Stimulated activated CD8-positive, alpha-beta memory T cell treated with anti-CD3 and anti-CD28 coated beads, Interleukin-7, amount 100 ng/mL, for 1 hour (primary cell): ENCODE measurements around the gene GIT1.
A peak's percentile ranks its signal among the peaks of the same experiment; 100 is the strongest.
"Not testable (repeated sequence)": the region's sequence is repeated elsewhere in the genome, so short reads cannot be mapped to it uniquely, and the experiment has no call there.

ENCODE experiments used
- DNase-seq, 2 donors: peaks; one replicate each; pipeline ENCODE4 v3.0.0-alpha.2; 2020; ENCODE audit warnings: low read depth in 2 of 2

The GIT1 gene

DNA sequence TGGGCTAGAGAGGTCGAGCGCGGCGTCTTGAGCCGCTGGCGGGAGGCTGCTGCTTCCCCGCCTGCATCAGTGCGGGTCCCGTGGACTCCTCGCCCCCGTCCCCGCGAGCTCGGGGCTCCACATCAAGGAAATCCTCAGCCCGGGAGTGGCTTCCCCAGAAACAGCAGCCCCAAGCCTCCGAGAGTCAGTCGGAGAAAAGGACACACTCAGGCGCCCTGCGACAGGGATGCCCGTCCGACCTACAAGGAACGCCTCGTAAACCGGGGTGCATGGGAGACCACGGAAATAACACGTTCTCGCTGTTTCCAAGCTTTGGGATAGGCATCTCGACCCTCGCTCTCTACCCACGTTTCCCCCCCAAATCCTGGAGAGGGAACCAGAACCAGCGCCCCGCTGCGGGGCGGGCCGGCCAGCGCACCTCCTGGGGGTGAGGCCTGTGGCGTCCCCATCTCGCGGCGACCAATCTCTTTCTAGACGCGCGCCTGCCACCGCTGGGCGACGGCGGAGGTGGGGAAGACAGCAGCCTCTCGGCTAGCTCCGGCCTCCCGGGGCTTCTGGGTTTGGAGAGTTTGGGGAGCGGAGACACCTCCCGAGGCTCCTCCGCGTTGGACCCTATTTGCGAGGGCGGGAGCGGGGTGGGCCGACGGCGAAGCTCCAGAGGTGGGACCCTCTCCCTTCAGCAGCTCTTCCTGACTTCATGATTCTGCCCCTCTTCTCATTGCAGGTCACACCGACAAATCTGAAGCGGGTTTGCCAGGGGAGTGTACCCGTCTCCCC is 21.7 kb downstream of the GIT1 start:
- peak; percentile 53 to 64 for DNase-seq

DNA sequence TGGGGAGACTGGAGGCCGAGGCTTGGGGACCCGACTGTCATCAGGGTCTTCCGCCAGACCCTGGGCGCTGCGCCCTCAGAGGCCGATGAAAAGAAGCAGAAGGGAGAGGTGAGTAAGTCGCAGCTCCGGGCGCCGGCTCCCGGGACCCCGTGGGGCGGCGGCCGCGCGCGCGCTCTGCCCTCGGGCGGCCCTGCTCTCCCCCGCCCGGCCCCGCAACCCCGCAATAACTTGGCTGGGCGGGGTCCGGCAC is 22.2 kb downstream of the GIT1 start:
- no peak for DNase-seq

DNA sequence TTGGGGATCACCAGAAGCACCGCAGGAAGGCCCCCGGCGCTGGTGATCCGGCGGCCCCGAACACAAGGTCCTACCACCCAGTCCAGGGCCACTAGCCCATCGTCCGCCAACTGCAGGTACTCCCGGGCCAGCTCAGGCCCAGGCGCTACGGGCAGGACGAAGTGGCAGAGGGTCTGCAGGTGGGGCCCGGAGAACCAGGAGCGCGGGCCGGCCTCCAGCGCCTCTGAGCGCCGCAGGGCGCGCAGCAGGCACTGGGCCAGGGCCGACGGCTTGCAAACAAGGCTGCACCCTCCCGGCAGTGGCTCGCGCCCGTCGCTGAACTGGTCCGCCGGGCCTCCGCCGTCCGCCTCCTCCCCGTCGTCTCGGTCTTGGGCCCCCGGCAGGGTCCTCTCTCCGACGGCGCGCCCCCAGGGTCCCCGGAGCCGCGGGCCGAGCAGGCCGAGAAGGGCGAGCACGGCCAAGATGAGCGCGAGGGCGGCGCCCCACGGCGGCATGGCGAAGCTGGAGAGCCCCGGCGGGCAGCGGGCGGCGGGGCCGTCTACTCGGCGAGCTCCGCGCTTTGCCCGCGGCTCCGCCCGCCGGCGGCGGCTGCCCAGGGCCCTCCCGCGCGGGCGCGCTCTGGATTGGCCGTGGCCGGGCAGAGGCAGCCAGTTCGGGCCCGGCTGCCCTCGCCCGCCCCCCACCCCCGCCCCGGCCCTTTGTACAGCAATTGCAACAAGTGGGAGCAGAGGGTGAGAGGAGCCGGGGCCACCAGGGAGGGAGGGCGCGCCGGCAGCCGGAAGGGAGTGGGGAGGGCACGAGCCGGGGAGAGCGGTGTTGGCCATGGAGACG is 22.8 kb downstream of the GIT1 start, which contains the start of gene ABHD15:
ABHD15 (minus strand) TSS at position 565 of the 831 bp plus-strand sequence; CDS start at position 494, 71 bp downstream.
- peak in 1 of 2 donors; percentile 17 for DNase-seq

DNA sequence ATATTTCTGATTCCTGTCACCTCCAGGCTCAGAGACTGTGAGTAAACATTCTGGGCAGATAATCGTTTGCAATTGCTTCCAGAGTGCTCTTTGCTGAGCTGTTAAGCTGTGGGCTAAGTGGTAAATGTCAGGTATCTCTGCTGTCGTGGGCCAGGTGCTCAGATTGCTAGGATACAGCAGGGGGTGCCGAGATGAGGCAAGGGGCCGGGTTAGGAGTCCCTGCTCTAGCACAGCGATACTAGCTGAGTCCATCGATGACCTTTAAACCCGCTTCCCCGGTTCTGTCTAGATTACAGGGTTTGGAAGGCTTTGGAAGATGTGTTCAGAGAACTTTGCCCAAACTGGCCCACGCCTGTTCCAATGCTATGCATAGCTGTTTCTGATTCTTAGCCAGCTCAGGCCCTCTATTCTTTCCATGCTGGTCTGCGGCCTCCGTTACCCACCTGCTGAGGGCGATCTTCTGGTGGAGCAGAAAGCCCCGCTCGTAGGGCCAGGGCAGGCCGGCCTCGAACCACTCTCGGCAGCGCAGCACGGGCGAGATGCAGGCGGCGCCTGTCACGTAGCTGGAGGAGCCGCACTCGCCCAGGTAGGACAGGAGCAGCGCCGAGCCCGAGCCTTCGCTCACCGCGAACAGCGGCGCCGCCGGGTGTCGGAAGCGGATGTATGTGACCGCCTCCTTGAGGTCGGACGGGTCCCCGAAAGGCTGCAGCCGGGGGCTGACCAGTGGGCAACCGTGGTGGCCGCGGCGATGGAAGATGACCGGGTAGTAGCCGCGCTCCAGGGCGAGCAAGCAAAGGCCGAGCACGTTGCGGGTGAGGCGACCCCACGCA is 23.6 kb downstream of the GIT1 start:
- DNase-seq = no peak

DNA sequence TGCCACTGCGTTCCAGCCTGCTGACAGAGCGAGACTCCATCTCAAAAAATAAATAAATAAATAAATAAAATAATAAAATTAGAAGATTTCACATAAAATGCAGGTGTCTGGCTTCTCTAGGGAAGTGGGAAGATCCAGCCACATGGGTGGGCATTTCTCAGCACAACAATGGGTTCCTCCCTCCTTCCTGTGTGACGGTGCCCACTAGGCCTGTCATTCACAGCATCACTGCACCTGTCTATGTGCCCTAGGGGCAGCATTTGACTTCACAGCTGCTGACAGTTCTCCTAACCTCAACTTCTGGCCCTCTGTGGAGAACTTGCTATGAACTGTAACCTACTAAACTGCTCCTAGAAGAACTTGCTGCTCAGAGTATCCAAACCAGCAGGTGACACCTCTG is 25.6 kb downstream of the GIT1 start:
- DNase-seq = no peak

DNA sequence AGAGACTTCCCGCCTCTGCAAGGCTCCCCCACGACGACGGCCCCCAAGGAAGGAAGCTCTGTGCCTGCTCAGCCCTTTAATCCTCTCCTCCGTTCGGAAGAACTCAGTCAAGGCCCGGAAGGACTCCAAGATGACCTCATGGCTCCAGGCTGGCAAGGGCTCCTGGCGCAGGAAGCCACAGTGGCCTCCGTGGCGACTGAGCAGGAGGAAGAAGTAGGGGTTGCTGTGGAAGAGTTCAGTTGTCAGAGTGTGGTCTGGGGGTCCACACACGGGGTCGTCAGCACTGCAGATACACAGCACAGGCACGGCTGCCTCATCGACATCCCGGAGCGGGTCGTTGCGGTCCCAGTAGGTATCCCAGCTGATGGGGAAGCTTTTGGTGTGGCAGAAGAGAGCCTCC is 26.8 kb downstream of the GIT1 start:
- DNase-seq = no peak

DNA sequence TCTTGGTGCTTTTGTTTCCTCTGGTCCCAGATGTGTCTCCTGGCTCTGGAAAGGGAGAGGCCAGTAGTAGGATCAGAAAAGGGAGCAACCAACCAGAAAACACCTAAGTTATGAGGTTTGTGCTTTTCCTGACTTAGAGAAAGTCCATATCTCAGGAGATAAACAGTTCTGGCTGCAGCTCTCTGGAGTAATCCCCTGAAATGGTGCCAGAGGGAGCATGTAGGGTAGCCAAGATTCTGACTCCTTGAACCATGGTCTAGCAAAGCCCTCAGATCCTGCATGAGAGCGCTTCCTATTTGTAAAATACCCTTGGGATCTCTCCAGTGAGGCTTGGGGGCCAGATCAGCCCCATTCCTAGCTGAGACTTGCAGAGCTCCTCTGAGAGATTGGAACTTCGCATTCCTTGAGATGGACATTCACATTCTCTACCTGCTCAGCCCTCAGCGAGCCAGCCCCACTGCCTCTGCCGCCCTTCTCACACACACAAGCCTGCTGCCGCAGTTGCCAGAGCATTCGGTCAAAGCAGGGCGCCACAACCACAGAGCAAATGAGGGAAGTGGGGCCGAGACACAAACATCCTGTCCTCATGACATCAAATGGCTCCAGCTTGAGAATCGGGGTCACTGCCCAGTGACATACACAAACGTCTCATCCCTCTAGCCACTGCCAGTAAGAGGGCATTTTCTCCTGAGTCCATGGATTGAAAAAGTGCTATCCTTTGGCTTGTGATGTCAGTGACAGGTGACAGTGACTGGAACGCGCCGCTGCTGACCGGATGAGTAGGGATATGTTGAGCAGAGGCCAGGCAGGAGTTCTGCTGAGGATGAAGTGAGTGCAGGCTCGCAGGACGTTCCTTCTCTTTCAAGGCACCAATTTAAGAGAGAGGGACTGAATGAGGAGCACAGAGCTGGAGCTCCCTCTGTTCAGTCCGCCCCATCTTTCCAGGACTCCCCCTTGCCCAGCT is 27.6 kb downstream of the GIT1 start:
- DNase-seq = no peak

DNA sequence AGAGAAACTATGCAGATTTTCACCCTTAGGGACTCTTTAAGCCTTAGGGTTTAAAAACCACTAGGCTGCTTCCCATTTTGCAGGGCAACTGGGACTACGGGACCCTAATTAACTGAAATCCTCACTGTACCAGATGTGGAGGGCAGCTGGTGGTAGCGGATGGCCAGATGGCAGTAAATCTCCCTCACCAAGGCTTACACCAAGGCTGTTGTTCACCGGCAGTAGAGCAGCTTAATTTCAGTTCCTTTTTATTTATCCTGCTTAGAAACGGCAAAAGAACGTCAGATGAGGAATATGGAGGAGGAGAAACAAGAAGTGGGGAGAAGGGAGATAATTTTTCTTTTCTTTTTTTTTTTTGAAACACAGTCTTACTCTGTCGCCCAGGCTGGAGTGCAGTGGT is 29.1 kb downstream of the GIT1 start:
- DNase-seq = no peak

DNA sequence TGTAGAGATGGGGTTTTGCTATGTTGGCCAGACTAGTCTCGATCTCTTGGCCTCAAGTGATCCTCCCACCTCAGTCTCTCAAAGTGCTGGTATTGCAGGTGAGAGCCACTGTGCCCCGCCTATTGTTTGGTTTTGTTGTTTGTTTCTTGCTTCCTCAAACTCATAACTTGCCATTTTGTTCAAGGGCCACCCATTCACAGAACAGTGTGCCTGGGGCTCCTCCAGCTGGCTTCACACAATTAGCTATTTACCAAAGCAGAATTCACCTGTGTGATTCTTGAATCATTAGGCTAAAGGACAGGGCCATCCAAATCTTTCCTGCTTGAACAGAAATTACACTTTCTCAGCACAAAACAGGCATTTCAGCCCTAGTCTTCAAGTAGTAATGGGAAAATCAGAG is 29.8 kb downstream of the GIT1 start:
- no peak for DNase-seq

DNA sequence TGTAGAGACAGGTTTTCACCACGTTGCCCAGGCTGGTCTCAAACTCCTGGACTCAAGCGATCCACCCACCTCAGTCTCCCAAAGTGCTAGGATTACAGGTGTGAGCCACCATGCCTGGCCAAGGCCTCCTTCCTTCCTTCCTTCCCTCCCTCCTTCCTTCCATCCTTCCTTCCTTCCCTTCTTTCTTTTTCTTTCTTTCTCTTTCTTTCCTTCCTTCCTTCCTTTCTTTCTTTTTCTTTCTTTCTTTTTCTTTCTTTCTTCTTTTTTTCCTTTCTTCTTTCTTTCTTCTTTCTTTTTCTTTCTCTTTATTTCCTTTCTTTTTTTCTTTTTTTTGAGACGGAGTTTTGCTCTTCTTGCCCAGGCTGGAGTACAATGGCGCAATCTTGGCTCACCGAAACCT is 31.3 kb downstream of the GIT1 start:
- not testable (repeated sequence) for DNase-seq

DNA sequence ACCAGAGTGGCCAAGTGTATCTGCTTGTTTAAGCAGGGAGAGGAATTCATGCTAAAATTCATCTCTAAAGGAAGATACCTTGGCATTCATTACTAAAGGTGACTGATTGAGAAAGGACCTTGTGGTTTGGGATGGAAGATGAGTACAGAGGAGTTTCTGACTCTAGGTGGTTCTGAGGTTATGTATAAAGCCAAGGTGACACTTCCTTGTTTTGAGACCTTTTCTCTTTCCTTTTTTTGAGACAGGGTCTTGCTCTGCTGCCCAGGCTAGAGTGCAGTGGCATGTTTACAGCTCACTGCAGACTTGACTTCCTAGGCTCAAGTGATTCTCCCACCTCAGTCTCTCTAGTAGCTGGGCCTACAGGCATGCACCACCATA is 31.7 kb downstream of the GIT1 start:
- no peak for DNase-seq

DNA sequence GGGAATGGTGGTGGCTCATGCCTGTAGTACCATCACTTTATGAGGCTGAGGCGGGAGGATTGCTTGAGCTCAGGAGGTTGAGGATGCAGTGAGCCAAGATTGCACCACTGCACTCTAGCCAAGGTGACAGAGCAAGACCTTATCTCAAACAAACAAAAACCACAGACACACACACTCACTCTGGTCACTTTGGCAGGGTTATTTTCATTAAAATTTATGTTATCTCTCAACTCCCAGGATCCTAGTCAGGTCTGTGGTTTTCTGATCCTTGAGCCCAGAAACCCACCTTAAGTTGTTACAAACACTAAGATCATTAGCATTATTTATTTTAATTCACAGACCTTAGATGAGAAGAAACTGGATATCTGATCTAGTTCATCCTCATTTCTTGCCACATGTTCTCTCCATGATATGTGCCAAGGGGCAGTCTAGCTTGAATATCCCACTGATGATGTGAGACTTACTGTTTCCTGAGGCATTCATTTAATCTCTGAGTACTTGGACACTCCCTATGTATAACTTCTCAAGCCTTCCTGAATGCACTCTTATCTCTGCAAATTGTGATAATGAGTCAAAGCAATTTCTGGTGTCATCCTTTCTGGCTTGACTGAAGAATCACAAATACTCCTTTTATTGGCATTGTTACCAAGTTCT is 32.2 kb downstream of the GIT1 start:
- no peak for DNase-seq

DNA sequence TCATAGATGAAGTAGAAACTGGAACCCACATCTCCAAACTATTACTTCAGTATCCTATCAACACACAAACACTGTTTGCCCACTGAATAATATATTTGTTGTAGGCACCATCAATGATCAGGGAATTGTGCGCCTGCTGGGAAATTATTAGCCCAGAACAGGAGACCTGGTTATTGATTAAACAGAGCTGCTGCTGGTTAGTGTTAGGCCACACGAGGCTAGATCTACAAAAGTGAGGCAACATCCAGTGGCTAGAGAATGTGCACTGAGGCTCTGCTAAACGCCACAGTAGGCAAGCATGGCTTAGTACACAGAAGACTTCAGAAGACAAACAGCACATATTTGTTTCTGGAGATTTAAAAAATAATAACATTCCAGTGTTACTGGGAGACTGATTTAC is 33.6 kb downstream of the GIT1 start:
- DNase-seq = no peak

DNA sequence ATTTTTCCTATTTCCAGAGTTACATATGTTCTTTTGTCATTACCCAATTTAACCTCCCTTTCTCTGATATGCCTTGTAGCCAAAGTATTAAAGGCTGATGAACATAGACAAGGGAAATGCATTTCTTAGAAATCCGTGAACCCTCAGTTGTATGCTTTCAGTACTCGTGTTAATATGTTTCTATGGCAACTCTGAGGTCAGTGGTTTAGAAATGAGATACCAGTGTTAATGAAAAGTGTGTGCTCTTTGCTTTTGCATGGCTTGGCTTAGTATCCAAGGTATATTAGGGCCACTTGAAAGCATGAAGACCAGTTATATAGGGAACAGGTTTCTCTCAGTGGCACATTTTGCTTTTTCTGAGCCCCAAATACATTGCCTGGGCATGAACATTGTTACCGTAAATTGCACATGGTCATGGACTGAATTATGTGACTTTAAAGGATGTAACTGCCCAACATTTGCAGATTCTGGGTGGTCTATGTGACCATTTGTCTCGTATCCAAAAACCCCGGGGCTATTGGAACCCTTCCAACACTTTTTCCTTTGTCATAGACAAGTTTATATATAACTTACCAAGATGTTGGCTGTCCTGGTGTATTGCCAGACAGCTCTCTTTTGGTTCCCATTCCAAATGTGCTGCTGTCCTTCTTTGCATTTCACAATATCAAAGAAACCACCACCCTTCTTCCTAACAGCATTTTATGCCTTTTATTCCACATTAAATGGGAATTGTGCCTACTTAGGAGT is 40.1 kb downstream of the GIT1 start:
- DNase-seq = no peak

DNA sequence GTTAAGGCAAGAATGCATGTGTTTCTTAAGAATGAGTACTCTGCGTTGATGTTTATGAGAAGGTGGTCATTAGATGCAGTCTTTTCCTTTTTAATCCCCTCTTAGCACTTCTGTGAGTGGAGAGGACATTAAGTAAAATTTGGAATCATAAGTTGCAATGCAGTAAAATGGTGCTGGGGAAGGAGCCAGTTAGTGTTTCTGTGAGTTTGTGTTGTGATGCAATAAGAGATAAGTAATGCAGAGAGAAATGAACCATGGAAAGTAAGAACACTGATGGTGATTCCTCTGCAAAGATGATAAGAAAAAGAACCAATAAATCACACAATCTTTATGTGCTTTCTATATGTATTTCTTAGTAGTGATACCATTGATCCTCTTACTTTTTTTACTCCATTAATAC is 42.6 kb downstream of the GIT1 start:
- DNase-seq = no peak

DNA sequence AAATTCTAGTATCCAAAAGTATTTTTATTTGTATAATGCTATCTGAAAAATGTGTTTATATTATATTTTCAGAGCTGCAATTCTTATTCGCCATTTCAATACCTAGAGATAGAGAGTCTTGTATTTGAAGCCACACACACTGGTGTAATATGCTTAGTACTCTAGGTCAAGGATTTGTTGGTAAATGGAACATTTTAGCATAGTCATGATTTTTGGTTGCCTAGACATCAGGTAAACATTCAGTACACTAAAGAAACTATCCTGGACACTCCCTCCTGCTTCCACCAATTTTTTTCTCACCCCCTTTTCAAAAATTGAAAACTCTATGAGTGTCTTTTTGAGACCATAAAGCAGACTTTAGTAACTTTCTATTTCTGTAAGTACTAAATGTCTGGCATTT is 43.4 kb downstream of the GIT1 start:
- no peak for DNase-seq

DNA sequence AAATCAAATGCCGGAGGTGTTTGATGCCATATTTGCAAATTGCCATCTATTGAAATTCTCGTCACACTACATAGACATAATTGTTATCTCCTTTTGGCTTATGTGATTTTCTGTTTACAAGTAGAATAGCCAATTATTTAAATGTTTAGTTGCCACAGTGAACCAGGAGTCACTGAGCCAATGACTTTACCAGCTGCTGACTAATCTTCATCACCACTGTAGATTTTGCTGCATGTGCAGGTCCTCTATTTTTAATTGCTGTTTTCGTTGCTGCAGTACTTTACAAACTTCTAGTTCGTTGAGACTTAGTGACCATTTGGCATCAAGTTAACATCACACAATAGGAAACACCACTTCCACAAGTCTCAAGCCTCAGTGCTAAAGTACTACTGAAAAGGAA is 45.4 kb downstream of the GIT1 start:
- no peak for DNase-seq

DNA sequence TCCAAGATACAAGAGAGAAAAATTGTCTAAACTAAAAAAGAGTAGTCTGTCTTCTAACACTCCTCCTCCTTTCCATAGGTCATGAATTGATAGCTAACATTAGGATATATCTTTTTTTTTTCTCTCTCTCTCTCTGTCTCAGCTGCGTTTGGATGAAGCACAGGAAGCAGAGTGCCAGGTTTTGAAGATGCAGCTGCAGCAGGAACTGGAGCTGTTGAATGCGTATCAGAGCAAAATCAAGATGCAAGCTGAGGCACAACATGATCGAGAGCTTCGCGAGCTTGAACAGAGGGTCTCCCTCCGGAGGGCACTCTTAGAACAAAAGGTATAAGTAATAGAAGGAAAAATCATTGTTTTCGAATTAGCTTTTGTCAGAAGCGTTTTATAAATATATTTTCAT is 55.5 kb downstream of the GIT1 start:
- no peak for DNase-seq

DNA sequence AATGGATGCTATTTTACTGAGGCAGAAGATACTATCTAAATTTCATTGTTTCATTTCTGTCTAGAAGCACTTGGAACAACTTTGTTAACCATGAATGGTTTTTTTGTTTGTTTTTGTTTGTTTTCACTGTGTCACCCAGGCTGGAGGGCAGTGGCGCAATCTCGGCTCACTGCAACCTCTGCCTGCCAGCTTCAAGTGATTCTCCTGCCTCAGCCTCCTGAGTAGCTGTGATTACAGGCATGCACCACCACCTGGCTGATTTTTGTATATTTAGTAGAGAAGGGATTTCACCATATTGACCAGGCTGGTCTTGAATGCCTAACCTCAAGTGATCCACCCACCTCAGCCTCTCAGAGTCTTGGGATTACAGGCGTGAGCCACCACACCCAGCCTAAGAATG is 63.1 kb downstream of the GIT1 start:
- DNase-seq = no peak

DNA sequence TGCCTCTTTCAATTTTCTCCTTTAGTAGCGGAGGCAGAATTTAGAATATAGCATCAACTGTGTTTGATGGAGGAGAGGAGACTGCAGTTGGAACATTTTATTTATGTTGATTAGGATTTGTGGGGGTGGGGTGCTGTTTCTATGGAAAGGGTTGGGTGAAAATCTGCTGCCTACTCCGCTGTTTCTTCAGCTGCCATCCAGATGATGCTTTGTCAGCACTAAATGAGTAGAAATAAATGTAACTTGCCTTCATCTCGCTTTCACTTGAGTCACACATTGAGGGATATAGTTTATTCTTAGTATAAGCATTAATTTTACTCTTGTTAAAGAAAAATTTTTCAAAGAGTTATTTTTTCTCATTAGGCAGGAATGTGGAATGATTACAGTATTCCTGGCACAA is 64.8 kb downstream of the GIT1 start:
- no peak for DNase-seq
